IMR-90 (cell line): ENCODE data around the gene MAGI2. TPM values are rescaled to one million over a fixed set of nuclear protein-coding genes. Genes with fewer than 3 reads are reported as not detected.

ENCODE experiments used
- ATAC-seq: fragments of 200-7000 bp; cut with Tn5 transposase; 2 replicates; pipeline ENCODE4 v1.9.1; 2020; ENCODE audit warnings: low read depth, mild to moderate bottlenecking, moderate library complexity
- BruUV-seq: library from RNA; stranded (reverse); fragments of 400-500 nt; replicated peaks from 2 replicates; lab custom pipeline; 2021; lab: Mats Ljungman, UMichigan
- CTCF ChIA-PET: fragments of 300-600 bp; formaldehyde crosslinking; extraction: SDS; loops from one replicate; lab custom pipeline; 2021; ENCODE audit warnings: antibody characterized with exemption; lab: Yijun Ruan, JAX
- POLR2A ChIA-PET: fragments of 300-600 bp; sonication (Branson Sonifier 250); formaldehyde crosslinking; loops from one replicate; lab custom pipeline; 2022; ENCODE audit warnings: antibody characterized with exemption; ENCODE audit not compliant: unreplicated experiment; lab: Charles Lee
- DNase-seq: peaks from one replicate; pipeline ENCODE4 v3.0.0; 2013
- H2AFZ ChIP-seq: replicated peaks from 2 replicates; pipeline ENCODE3; 2013; ENCODE audit warnings: low read length, mild to moderate bottlenecking; ENCODE audit not compliant: poor library complexity
- H2AK5ac ChIP-seq: 2 replicates; pipeline ENCODE4 v1.6.1; 2013; ENCODE audit warnings: low read depth, low read length, inconsistent platforms
- H2AK9ac ChIP-seq: replicated peaks from 2 replicates; pipeline ENCODE3; 2013; ENCODE audit warnings: mild to moderate bottlenecking, low read depth, low read length, moderate library complexity; ENCODE audit not compliant: poor library complexity
- H2BK120ac ChIP-seq: 2 replicates; pipeline ENCODE4 v1.6.1; 2013; ENCODE audit warnings: low read depth, low read length, inconsistent platforms
- H2BK15ac ChIP-seq: 3 replicates; pipeline ENCODE4 v1.6.1; 2013; ENCODE audit warnings: low read depth, low read length, inconsistent platforms
- H2BK20ac ChIP-seq: 2 replicates; pipeline ENCODE4 v1.6.1; 2013; ENCODE audit warnings: low read depth, mild to moderate bottlenecking, inconsistent platforms, low read length, moderate library complexity
- H2BK5ac ChIP-seq: 2 replicates; pipeline ENCODE4 v1.6.1; 2013; ENCODE audit warnings: mild to moderate bottlenecking, low read depth, low read length, inconsistent platforms; ENCODE audit not compliant: poor library complexity, severe bottlenecking
- H3K14ac ChIP-seq: replicated peaks from 2 replicates; pipeline ENCODE4 v1.6.1; 2013; ENCODE audit warnings: low read depth, low read length, inconsistent platforms
- H3K18ac ChIP-seq: 2 replicates; pipeline ENCODE4 v1.6.1; 2013; ENCODE audit warnings: low read depth, low read length, control low read depth
- H3K23ac ChIP-seq: 2 replicates; pipeline ENCODE4 v1.6.1; 2013; ENCODE audit warnings: low read depth, low read length, inconsistent platforms
- H3K27ac ChIP-seq: 2 replicates; pipeline ENCODE4 v1.5.1; 2013; ENCODE audit warnings: mild to moderate bottlenecking, control low read depth, low read length; ENCODE audit not compliant: insufficient read depth
- H3K27me3 ChIP-seq: 2 replicates; pipeline ENCODE4 v1.6.1; 2013; ENCODE audit warnings: low read length; ENCODE audit not compliant: control insufficient read depth, insufficient read depth
- H3K36me3 ChIP-seq: 2 replicates; pipeline ENCODE4 v1.6.1; 2013; ENCODE audit warnings: low read length, mixed read lengths; ENCODE audit not compliant: control insufficient read depth, insufficient read depth
- H3K4ac ChIP-seq: 2 replicates; pipeline ENCODE4 v1.6.1; 2013; ENCODE audit warnings: low read depth, low read length, inconsistent platforms
- H3K4me1 ChIP-seq: 2 replicates; pipeline ENCODE4 v1.6.1; 2013; ENCODE audit warnings: low read length, mixed read lengths; ENCODE audit not compliant: control insufficient read depth, insufficient read depth
- H3K4me2 ChIP-seq: 2 replicates; pipeline ENCODE4 v1.6.1; 2013; ENCODE audit warnings: low read depth, mild to moderate bottlenecking, control low read depth, low read length, moderate library complexity
- H3K4me3 ChIP-seq: 2 replicates; pipeline ENCODE4 v1.5.1; 2013; ENCODE audit warnings: low read depth, mild to moderate bottlenecking, control low read depth, low read length, moderate library complexity; ENCODE audit not compliant: insufficient read depth
- H3K56ac ChIP-seq: 2 replicates; pipeline ENCODE4 v1.6.1; 2013; ENCODE audit warnings: low read length, inconsistent platforms; ENCODE audit not compliant: insufficient read depth; ENCODE audit errors: extremely low read depth
- H3K79me1 ChIP-seq, 2 experiments: 2 replicates each; pipeline ENCODE4 v1.6.1; 2013; ENCODE audit warnings: low read length in 2 of 2, inconsistent platforms in 1 of 2, low read depth in 1 of 2
- H3K9ac ChIP-seq: 2 replicates; pipeline ENCODE4 v1.6.1; 2013; ENCODE audit warnings: low read depth, low read length, control low read depth
- H3K9me1 ChIP-seq: 2 replicates; pipeline ENCODE4 v1.6.1; 2013; ENCODE audit warnings: low read length, inconsistent platforms; ENCODE audit not compliant: insufficient read depth
- H3K9me3 ChIP-seq: 2 replicates; pipeline ENCODE4 v1.6.1; 2013; ENCODE audit warnings: low read length; ENCODE audit not compliant: control insufficient read depth, insufficient read depth
- H4K20me1 ChIP-seq: 2 replicates; pipeline ENCODE4 v1.6.1; 2013; ENCODE audit warnings: low read length, inconsistent platforms; ENCODE audit not compliant: insufficient read depth
- H4K5ac ChIP-seq: 2 replicates; pipeline ENCODE4 v1.6.1; 2013; ENCODE audit warnings: mild to moderate bottlenecking, low read depth, low read length, control low read depth
- H4K8ac ChIP-seq, 2 experiments: 2 replicates each; pipeline ENCODE4 v1.6.1; 2013; ENCODE audit warnings: low read depth in 2 of 2, low read length in 2 of 2, control low read depth in 1 of 2, inconsistent platforms in 1 of 2
- H4K91ac ChIP-seq: 2 replicates; pipeline ENCODE4 v1.6.1; 2013; ENCODE audit warnings: low read depth, low read length, inconsistent platforms; ENCODE audit not compliant: insufficient read depth
- BHLHE40 ChIP-seq: fragments of 150-350 bp; IDR thresholded peaks from 2 replicates; pipeline ENCODE4 v1.6.1; 2016; ENCODE audit warnings: mild to moderate bottlenecking, low read depth, low read length
- CEBPB ChIP-seq: IDR thresholded peaks from 2 replicates; pipeline ENCODE4 v1.6.1; 2012; ENCODE audit warnings: low read depth, low read length, improper control_type of control experiment
- CHD1 ChIP-seq: IDR thresholded peaks from 2 replicates; pipeline ENCODE4 v1.6.1; 2012; ENCODE audit warnings: low read depth, low read length, improper control_type of control experiment
- FOS ChIP-seq: fragments of 150-350 bp; IDR thresholded peaks from 2 replicates; pipeline ENCODE4 v1.6.1; 2016; ENCODE audit warnings: low read depth, low read length
- MAFK ChIP-seq: IDR thresholded peaks from 2 replicates; pipeline ENCODE4 v1.6.1; 2012; ENCODE audit warnings: low read depth, low read length, improper control_type of control experiment
- MAZ ChIP-seq: IDR thresholded peaks from 2 replicates; pipeline ENCODE4 v1.6.1; 2012; ENCODE audit warnings: low read depth, mild to moderate bottlenecking, low read length, improper control_type of control experiment, moderate library complexity, borderline replicate concordance
- MXI1 ChIP-seq: IDR thresholded peaks from 2 replicates; pipeline ENCODE4 v1.6.1; 2012; ENCODE audit warnings: low read depth, mild to moderate bottlenecking, low read length, moderate library complexity, borderline replicate concordance
- NFE2L2 ChIP-seq: fragments of 150-350 bp; IDR thresholded peaks from 2 replicates; pipeline ENCODE4 v1.6.1; 2016; ENCODE audit warnings: low read depth, mild to moderate bottlenecking, low read length
- POLR2A ChIP-seq: IDR thresholded peaks from 2 replicates; pipeline ENCODE4 v1.6.1; 2012; ENCODE audit warnings: mild to moderate bottlenecking, low read depth, low read length
- RAD21 ChIP-seq: IDR thresholded peaks from 2 replicates; pipeline ENCODE4 v1.6.1; 2012; ENCODE audit warnings: low read length, improper control_type of control experiment
- RCOR1 ChIP-seq: IDR thresholded peaks from 2 replicates; pipeline ENCODE4 v1.6.1; 2012; ENCODE audit warnings: mild to moderate bottlenecking, low read length, improper control_type of control experiment; ENCODE audit not compliant: insufficient replicate concordance
- RFX5 ChIP-seq: IDR thresholded peaks from 2 replicates; pipeline ENCODE4 v1.8.0; 2012; ENCODE audit warnings: low read depth, mild to moderate bottlenecking, low read length, moderate library complexity
- SMC3 ChIP-seq: fragments of 150-350 bp; IDR thresholded peaks from 2 replicates; pipeline ENCODE4 v1.6.1; 2016; ENCODE audit warnings: low read depth, mild to moderate bottlenecking, antibody characterized with exemption, low read length, moderate library complexity
- WGBS, 2 experiments: methylation state at CpG; one replicate each; pipeline versions ENCODE4 v1.1.5 to v1.1.7; 2013; ENCODE audit warnings: missing lambda C conversion rate in 2 of 2; ENCODE audit not compliant: insufficient read length in 1 of 2; ENCODE audit errors: extremely low coverage in 2 of 2; 5-methylcytosine and 5-hydroxymethylcytosine counted together
- dilution Hi-C: fragments of 300-500 bp; cut with HindIII; formaldehyde crosslinking; loops from one replicate; pipeline ENCODE4 v1.14.3; 2018; ENCODE audit warnings: low sequenced_read_pairs; ENCODE audit not compliant: unreplicated experiment
- in situ Hi-C: fragments of 300-500 bp; cut with MboI; formaldehyde crosslinking; loops from 3 replicates; pipeline ENCODE4 v1.14.3; 2019; ENCODE audit warnings: low sequenced_read_pairs, inconsistent platforms, mixed read lengths
- intact Hi-C: fragments of 100-400 bp; cut with micrococcal nuclease; formaldehyde crosslinking; loops from 2 replicates; pipeline ENCODE4 v1.10.0; 2022
- polyA plus RNA-seq, 3 experiments: library from polyadenylated mRNA; depleted of rRNA; stranded (reverse); fragments of >200 nt; gene quantifications; 2 replicates each; pipeline ENCODE4 v1.2.3, GENCODE V29; 2012; ENCODE audit warnings: low replicate concordance in 1 of 3
- total RNA-seq: library from RNA; depleted of rRNA; stranded (reverse); fragments of >200 nt; gene quantifications from 2 replicates; pipeline ENCODE4 v1.2.3, GENCODE V29; 2012
- TF ChIP-seq, protein P1 (sequence below): conservative IDR thresholded peaks from 2 replicates; pipeline ENCODE4 v1.5.1; 2012; ENCODE audit warnings: mild to moderate bottlenecking, low read depth, low read length, improper control_type of control experiment
- TF ChIP-seq, protein P2 (sequence below): fragments of 150-350 bp; IDR thresholded peaks from 2 replicates; pipeline ENCODE4 v1.6.1; 2017; ENCODE audit warnings: mild to moderate bottlenecking, antibody characterized with exemption, low read length, low read depth
- TF ChIP-seq, protein P3 (sequence below): fragments of 150-350 bp; IDR thresholded peaks from 2 replicates; pipeline ENCODE4 v1.6.1; 2016; ENCODE audit warnings: low read depth, mild to moderate bottlenecking, low read length, moderate library complexity, borderline replicate concordance

Gene MAGI2
- total and polyA plus RNA-seq, 2 of the 4 experiments (the other 2 are of a cell fraction) = 2.5 to 17.9 TPM

DNA sequence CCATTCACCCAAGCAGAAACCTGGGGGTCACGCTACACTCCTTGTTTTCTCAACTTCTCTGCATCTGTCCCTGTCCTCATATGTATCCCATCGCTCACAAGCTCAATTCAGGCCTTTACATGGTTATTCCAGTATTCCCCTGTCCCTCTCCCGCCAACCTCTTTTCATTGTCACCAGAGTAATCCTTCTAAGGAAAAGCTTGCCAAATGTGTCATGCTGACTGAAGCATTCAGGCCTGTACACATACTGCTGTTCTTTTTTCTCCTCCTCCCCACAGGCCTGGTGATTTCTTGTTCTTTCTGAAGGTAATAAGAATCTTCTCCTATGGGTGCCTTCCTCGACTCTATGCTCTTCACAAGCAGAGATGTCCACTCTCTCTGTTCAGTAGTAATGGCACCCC, 1372.7 kb downstream of the MAGI2 start:
- TF ChIP-seq CHD1 = no peak
- no peak for TF ChIP-seq BHLHE40
- no peak for TF ChIP-seq MAZ
- TF ChIP-seq, protein P1, sequence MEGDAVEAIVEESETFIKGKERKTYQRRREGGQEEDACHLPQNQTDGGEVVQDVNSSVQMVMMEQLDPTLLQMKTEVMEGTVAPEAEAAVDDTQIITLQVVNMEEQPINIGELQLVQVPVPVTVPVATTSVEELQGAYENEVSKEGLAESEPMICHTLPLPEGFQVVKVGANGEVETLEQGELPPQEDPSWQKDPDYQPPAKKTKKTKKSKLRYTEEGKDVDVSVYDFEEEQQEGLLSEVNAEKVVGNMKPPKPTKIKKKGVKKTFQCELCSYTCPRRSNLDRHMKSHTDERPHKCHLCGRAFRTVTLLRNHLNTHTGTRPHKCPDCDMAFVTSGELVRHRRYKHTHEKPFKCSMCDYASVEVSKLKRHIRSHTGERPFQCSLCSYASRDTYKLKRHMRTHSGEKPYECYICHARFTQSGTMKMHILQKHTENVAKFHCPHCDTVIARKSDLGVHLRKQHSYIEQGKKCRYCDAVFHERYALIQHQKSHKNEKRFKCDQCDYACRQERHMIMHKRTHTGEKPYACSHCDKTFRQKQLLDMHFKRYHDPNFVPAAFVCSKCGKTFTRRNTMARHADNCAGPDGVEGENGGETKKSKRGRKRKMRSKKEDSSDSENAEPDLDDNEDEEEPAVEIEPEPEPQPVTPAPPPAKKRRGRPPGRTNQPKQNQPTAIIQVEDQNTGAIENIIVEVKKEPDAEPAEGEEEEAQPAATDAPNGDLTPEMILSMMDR = no peak
- no peak for TF ChIP-seq POLR2A
- no peak for TF ChIP-seq RCOR1
- no peak for TF ChIP-seq MXI1
- no peak for TF ChIP-seq RFX5
- TF ChIP-seq, protein P2, sequence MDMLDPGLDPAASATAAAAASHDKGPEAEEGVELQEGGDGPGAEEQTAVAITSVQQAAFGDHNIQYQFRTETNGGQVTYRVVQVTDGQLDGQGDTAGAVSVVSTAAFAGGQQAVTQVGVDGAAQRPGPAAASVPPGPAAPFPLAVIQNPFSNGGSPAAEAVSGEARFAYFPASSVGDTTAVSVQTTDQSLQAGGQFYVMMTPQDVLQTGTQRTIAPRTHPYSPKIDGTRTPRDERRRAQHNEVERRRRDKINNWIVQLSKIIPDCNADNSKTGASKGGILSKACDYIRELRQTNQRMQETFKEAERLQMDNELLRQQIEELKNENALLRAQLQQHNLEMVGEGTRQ = no peak
- TF ChIP-seq MAFK = no peak
- TF ChIP-seq, protein P3, sequence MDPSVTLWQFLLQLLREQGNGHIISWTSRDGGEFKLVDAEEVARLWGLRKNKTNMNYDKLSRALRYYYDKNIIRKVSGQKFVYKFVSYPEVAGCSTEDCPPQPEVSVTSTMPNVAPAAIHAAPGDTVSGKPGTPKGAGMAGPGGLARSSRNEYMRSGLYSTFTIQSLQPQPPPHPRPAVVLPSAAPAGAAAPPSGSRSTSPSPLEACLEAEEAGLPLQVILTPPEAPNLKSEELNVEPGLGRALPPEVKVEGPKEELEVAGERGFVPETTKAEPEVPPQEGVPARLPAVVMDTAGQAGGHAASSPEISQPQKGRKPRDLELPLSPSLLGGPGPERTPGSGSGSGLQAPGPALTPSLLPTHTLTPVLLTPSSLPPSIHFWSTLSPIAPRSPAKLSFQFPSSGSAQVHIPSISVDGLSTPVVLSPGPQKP = no peak
- TF ChIP-seq NFE2L2 = no peak
- TF ChIP-seq RAD21 = no peak
- TF ChIP-seq SMC3 = no peak
- no peak for TF ChIP-seq FOS
- TF ChIP-seq CEBPB = no peak
- in situ Hi-C loops = no loop called here
- WGBS, 2 experiments = 72% methylated on average over 2 of the region's 4 CpGs; no CpG with 5 or more reads in 1 of the 2 experiments
- no peak overlapping the region for H3K9ac ChIP-seq
- no peak overlapping the region for H2AFZ ChIP-seq
- no peak overlapping the region for H3K56ac ChIP-seq
- no TSS peak for BruUV-seq
- peak overlapping the region; percentile 3; the same call in 1 of the 2 replicates for H3K4ac ChIP-seq
- no peak overlapping the region for H2AK9ac ChIP-seq
- no peak overlapping the region for H3K4me3 ChIP-seq
- ATAC-seq = no peak
- H2BK5ac ChIP-seq = peak overlapping the region; percentile 1
- no peak overlapping the region; the same call in 1 of the 2 replicates for H3K18ac ChIP-seq
- peaks cover 7% of the 10 kb centered on the region; the same call in 1 of the 2 replicates for H3K9me1 ChIP-seq
- ChIA-PET POLR2A (no interaction called here), CTCF (no interaction called here)
- H2BK15ac ChIP-seq = no peak overlapping the region
- H4K5ac ChIP-seq = no peak overlapping the region
- no peak overlapping the region for H3K4me2 ChIP-seq
- peak overlapping the region; percentile 68 for H2BK120ac ChIP-seq
- H2BK20ac ChIP-seq = peak overlapping the region; percentile 50; the same call in 1 of the 2 replicates
- no peak overlapping the region for H3K27ac ChIP-seq
- H3K27me3 ChIP-seq = no peaks in the 10 kb centered on the region
- peak overlapping the region; percentile 5 for H3K14ac ChIP-seq
- no peaks in the 10 kb centered on the region for H3K36me3 ChIP-seq
- H3K4me1 ChIP-seq = peaks cover 14% of the 10 kb centered on the region
- dilution Hi-C loops = no loop called here
- H3K9me3 ChIP-seq = no peaks in the 10 kb centered on the region
- intact Hi-C loops = no loop called here
- peak; percentile 35 for DNase-seq
- H4K91ac ChIP-seq = 0 out of 2 replicates have a peak overlapping the region, but pooled peaks have one; percentile 20
- H4K20me1 ChIP-seq = no peaks in the 10 kb centered on the region
- H3K23ac ChIP-seq = no peak overlapping the region
- H3K79me1 ChIP-seq = no peaks in the 10 kb centered on the region
- H2AK5ac ChIP-seq = peak overlapping the region; percentile 5; the same call in 1 of the 2 replicates
- peak overlapping the region in 1 of 2 experiments; percentile 16; a peak in 1 of 4 replicates for H4K8ac ChIP-seq
